SU-DHL-6 (cell line): Measurements from ENCODE around the gene RND1.

Source experiments
- CTCF ChIP-seq: fragments of 200-600 bp; sonication (generic); IDR thresholded peaks from one replicate; pipeline ENCODE4 v1.5.1; 2017; ENCODE audit warnings: antibody characterized with exemption, mild to moderate bottlenecking, low read length, moderate library complexity; ENCODE audit not compliant: insufficient read depth, poor library complexity, severe bottlenecking
- EZH2phosphoT487 ChIP-seq: fragments of 200-600 bp; sonication (generic), shearing (Covaris generic); conservative IDR thresholded peaks from 2 replicates; pipeline ENCODE4 v1.6.1; 2018; ENCODE audit warnings: mild to moderate bottlenecking, antibody characterized with exemption, low read length, moderate library complexity, mixed read lengths

- TF ChIP-seq EZH2phosphoT487: no peak
- no peak for TF ChIP-seq CTCF
Observed at GRCh38 chr12:48856379-48856778, 9.3 kb downstream of the RND1 start.
